Neutrophil (primary cell): Measurements from ENCODE around the gene EPX.

ENCODE experiments used
- H3K27ac ChIP-seq: fragments of 200-600 bp; sonication (generic); 2 replicates; pipeline ENCODE4 v1.5.1; 2016; ENCODE audit warnings: mild to moderate bottlenecking, moderate library complexity
- H3K27me3 ChIP-seq: fragments of 200-600 bp; sonication (generic); 2 replicates; pipeline ENCODE4 v1.6.0; 2016; ENCODE audit warnings: mild to moderate bottlenecking
- H3K36me3 ChIP-seq: fragments of 200-600 bp; sonication (generic); 2 replicates; pipeline ENCODE4 v1.5.1; 2017
- H3K4me1 ChIP-seq, 2 experiments: fragments of 200-600 bp in 1 of 2; sonication (generic) in 1 of 2; 1 replicate in 1 of 2; 2 replicates in 1 of 2; pipeline versions ENCODE4 v1.5.1 to v1.6.1; 2013 to 2016; ENCODE audit warnings: low read depth in 1 of 2, low read length in 1 of 2, mild to moderate bottlenecking in 1 of 2, moderate library complexity in 1 of 2; ENCODE audit not compliant: control insufficient read depth in 1 of 2, insufficient read depth in 1 of 2
- H3K4me3 ChIP-seq, 2 experiments: fragments of 200-600 bp in 1 of 2; sonication (generic) in 1 of 2; 1 replicate in 1 of 2; 2 replicates in 1 of 2; pipeline ENCODE4 v1.5.1; 2013 to 2016; ENCODE audit warnings: low read depth in 1 of 2, low read length in 1 of 2, mild to moderate bottlenecking in 1 of 2, moderate library complexity in 1 of 2
- H3K9me3 ChIP-seq: fragments of 200-600 bp; sonication (generic); 2 replicates; pipeline ENCODE4 v1.5.1; 2016
- TF ChIP-seq, protein P1 (sequence below): fragments of 200-600 bp; sonication (generic); IDR thresholded peaks from 2 replicates; pipeline ENCODE4 v1.5.1; 2016; ENCODE audit warnings: antibody characterized with exemption

EPX gene

DNA sequence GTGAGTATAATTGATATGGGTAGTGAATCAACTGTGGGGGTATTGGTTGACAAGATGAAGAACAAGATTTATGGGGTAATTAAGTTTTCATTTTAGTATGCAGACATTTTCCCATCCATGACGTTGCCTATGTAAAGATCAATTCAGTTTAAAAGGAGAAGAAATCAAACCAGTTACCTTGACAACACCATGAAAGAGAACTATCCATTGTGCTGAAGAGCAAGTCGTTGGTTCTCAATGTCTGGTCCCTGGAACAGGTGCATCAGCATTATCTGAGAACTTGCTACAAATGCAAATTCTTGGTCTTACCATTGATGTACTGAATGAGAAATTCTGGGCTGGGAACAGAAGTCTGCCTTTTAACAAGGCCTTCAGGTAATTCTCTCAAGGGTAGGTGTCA lies 26.5 kb upstream of the EPX start:
- no peak overlapping the region for H3K4me3 ChIP-seq
- no peaks in the 10 kb centered on the region for H3K9me3 ChIP-seq
- peaks cover 95% of the 10 kb centered on the region for H3K27me3 ChIP-seq
- H3K27ac ChIP-seq = no peak overlapping the region
- no peaks in the 10 kb centered on the region for H3K4me1 ChIP-seq
- TF ChIP-seq, protein P1, sequence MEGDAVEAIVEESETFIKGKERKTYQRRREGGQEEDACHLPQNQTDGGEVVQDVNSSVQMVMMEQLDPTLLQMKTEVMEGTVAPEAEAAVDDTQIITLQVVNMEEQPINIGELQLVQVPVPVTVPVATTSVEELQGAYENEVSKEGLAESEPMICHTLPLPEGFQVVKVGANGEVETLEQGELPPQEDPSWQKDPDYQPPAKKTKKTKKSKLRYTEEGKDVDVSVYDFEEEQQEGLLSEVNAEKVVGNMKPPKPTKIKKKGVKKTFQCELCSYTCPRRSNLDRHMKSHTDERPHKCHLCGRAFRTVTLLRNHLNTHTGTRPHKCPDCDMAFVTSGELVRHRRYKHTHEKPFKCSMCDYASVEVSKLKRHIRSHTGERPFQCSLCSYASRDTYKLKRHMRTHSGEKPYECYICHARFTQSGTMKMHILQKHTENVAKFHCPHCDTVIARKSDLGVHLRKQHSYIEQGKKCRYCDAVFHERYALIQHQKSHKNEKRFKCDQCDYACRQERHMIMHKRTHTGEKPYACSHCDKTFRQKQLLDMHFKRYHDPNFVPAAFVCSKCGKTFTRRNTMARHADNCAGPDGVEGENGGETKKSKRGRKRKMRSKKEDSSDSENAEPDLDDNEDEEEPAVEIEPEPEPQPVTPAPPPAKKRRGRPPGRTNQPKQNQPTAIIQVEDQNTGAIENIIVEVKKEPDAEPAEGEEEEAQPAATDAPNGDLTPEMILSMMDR = no peak
- no peaks in the 10 kb centered on the region for H3K36me3 ChIP-seq

DNA sequence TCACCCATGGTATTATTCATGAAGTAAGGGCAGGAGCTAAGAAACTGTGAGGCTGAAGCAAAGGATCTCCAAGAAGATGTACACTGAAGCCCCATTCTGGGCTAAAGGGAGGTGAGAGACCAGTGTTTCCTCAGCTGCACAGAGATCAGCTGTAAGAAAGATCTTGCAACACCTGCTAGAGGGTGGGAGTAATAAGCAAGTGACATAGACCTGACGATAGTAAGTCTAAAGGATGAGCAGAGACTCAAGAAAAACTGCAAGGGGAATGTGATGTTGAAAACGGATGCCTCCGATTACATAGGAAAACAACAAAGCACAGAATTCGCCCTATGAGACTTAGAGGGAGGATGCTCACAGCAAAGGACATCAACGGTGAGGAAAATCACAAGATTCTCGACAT lies 25.8 kb upstream of the EPX start, which contains the start of gene OR4D2:
TSS of gene OR4D2 (plus strand) at position 301 of the 400 bp plus-strand sequence. CDS start 2,674 bp downstream, outside the sequence.
- TF ChIP-seq, protein P1 = no peak
- H3K27me3 ChIP-seq = peaks cover 95% of the 10 kb centered on the region
- H3K36me3 ChIP-seq = no peaks in the 10 kb centered on the region
- H3K4me3 ChIP-seq = no peak within 1 kb of the TSS
- H3K9me3 ChIP-seq = no peaks in the 10 kb centered on the region
- H3K4me1 ChIP-seq = no peaks in the 10 kb centered on the region
- H3K27ac ChIP-seq = no peak within 1 kb of the TSS

DNA sequence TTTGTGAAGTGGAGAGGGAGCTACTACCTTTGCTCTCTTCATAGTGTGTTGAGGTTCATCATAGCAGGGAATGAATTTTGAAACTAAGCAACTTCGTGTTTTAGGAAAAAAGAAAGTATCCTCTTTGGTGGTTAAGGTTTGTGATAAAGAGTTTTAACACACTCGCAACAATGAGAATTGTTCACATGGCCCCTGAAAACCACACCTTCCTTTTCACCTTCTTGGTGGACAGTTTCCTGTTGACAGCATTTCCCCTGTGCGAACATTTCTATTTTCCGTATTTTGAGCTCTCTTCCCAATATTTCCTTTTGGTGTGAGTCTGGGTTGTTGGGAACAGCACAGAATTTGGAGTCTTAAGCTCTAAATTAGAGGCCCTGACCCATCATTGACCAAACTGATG lies 21.9 kb upstream of the EPX start:
- H3K4me1 ChIP-seq = no peaks in the 10 kb centered on the region
- H3K9me3 ChIP-seq = no peaks in the 10 kb centered on the region
- H3K36me3 ChIP-seq = no peaks in the 10 kb centered on the region
- H3K27me3 ChIP-seq = peaks cover 92% of the 10 kb centered on the region
- no peak overlapping the region for H3K4me3 ChIP-seq
- no peak overlapping the region for H3K27ac ChIP-seq
- TF ChIP-seq, protein P1 = no peak

DNA sequence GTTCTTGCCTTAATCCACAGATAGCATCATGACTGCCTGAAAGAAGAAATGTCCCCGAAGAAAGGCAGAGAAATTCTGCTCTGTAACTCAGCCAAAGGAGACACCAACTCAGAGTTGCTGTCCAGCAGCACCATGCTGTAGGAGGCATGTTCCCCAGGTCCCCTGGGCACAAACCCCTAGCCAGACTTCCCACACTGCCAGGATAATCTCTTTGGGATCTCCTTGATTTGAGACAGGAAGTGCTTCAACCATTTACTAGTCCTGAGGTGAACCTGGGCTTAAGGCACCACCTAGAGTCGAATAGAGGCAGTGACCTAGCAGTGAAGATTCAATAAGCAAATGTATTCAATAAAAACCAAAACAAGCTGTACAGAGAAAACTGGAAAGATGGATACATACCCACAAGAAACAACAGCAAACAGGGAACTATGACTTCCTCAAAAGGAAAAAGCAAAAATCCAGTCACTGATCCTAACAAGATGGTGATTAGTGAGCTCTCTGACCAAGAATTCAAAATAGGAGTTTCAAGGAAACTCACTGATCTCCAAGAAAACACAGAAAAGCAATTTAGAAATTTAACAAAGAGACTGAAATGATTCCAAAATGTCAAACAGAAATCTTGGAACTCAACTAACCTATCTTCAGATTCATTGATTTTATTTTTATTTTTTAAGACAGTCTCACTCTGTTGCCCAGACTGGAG lies 20.0 kb upstream of the EPX start:
- TF ChIP-seq, protein P1 = no peak
- Histone ChIP-seq H3K27me3 (peaks cover 91% of the 10 kb centered on the region), H3K4me3 (no peak overlapping the region), H3K9me3 (no peaks in the 10 kb centered on the region), H3K36me3 (no peaks in the 10 kb centered on the region), H3K27ac (no peak overlapping the region), H3K4me1 (no peaks in the 10 kb centered on the region)

DNA sequence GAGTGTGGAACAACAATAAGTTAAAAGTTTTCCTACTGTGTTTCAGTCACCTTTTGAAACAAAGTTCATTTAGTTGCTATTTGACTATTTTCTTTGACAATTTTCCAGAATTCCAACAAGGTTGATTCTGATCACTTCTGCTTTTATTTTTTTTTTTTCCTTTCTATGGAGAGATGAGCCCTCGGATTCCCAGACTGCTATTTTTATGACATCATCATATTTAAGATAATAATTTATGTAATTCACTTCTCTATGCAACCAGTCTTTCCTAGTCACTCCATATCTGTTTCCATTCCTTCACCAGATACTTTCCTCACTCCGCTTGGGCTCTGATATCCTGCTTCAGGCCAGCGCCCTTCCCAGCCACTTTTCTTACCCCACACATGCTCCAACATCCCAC lies 17.7 kb upstream of the EPX start:
- no peak overlapping the region for H3K27ac ChIP-seq
- H3K9me3 ChIP-seq = no peaks in the 10 kb centered on the region
- peaks cover 70% of the 10 kb centered on the region for H3K27me3 ChIP-seq
- no peaks in the 10 kb centered on the region for H3K36me3 ChIP-seq
- TF ChIP-seq, protein P1 = no peak
- H3K4me1 ChIP-seq = no peaks in the 10 kb centered on the region
- H3K4me3 ChIP-seq = no peak overlapping the region
